HepG2 (cell line): ENCODE measurements around the gene SKIDA1. TPM values are rescaled to one million over a fixed set of nuclear protein-coding genes. Genes with fewer than 3 reads are reported as not detected.

ENCODE experiments used
- CREM ChIP-seq, 2 experiments: sonication (generic) in 1 of 2; formaldehyde crosslinking in 1 of 2; IDR thresholded peaks; 2 replicates each; pipeline versions ENCODE4 v1.4.0 to v1.6.1; 2016 to 2020; ENCODE audit warnings: antibody characterized with exemption in 1 of 2, mild to moderate bottlenecking in 1 of 2, missing genetic modification reagents in 1 of 2
- RXRB ChIP-seq: IDR thresholded peaks from 2 replicates; pipeline ENCODE4 v1.6.1; 2016; ENCODE audit warnings: borderline replicate concordance, missing genetic modification reagents, missing compliant biosample characterization
- TGIF2 ChIP-seq: IDR thresholded peaks from 2 replicates; pipeline ENCODE4 v1.6.1; 2016; ENCODE audit warnings: control low read depth, missing compliant biosample characterization
- ZBTB42 ChIP-seq: sonication (generic); formaldehyde crosslinking; IDR thresholded peaks from 2 replicates; pipeline ENCODE4 v1.5.0; 2020; ENCODE audit warnings: mild to moderate bottlenecking, missing genetic modification reagents
- ZNF253 ChIP-seq: sonication (generic); formaldehyde crosslinking; IDR thresholded peaks from 2 replicates; pipeline ENCODE4 v1.8.0; 2022; ENCODE audit warnings: mild to moderate bottlenecking, missing genetic modification reagents, borderline replicate concordance
- ZNF510 ChIP-seq: sonication (generic); formaldehyde crosslinking; IDR thresholded peaks from 2 replicates; pipeline ENCODE4 v1.4.0; 2020; ENCODE audit warnings: low read depth, mild to moderate bottlenecking, missing genetic modification reagents
- ZNF572 ChIP-seq: sonication (generic); formaldehyde crosslinking; IDR thresholded peaks from 2 replicates; pipeline ENCODE4 v1.5.1; 2020; ENCODE audit warnings: mild to moderate bottlenecking, missing genetic modification reagents
- ZNF589 ChIP-seq: sonication (generic); formaldehyde crosslinking; conservative IDR thresholded peaks from 2 replicates; pipeline ENCODE4 v1.8.0; 2022; ENCODE audit warnings: mild to moderate bottlenecking, moderate library complexity, missing genetic modification reagents
- ZNF703 ChIP-seq: sonication (generic); formaldehyde crosslinking; IDR thresholded peaks from 2 replicates; pipeline ENCODE4 v1.5.1; 2020; ENCODE audit warnings: missing genetic modification reagents, mild to moderate bottlenecking, moderate library complexity, borderline replicate concordance
- ZNF737 ChIP-seq: sonication (generic); formaldehyde crosslinking; IDR thresholded peaks from 2 replicates; pipeline ENCODE4 v1.5.0; 2020; ENCODE audit warnings: missing genetic modification reagents, mild to moderate bottlenecking, borderline replicate concordance
- ZNF850 ChIP-seq: sonication (generic); formaldehyde crosslinking; conservative IDR thresholded peaks from 2 replicates; pipeline ENCODE4 v1.9.0; 2021; ENCODE audit warnings: mild to moderate bottlenecking, missing genetic modification reagents
- polyA plus RNA-seq, 8 experiments: library from polyadenylated mRNA; depleted of rRNA in 3 of 8; stranded (reverse) in 7 of 8; unstranded in 1 of 8; fragments of >200 nt; fragmentation: Illumina TruSeq in 4 of 8; extraction: Trizol in 4 of 8; gene quantifications; 2 replicates each; pipeline versions ENCODE4 v1.2.1 to v1.2.3, GENCODE V29; 2011 to 2016; ENCODE audit warnings: low read depth in 4 of 8, missing spikeins in 1 of 8, mixed read lengths in 1 of 8; ENCODE audit not compliant: insufficient read depth in 1 of 8
- total RNA-seq, 5 experiments: library from RNA; depleted of rRNA; stranded (reverse); fragments of >200 nt; fragmentation: Illumina TruSeq; extraction: Trizol; gene quantifications; 2 replicates each; pipeline ENCODE4 v1.2.3, GENCODE V29; 2016; ENCODE audit warnings: low read depth in 1 of 5
- TF ChIP-seq, protein P1 (sequence below): sonication (generic); formaldehyde crosslinking; IDR thresholded peaks from 2 replicates; pipeline ENCODE4 v1.4.0; 2020; ENCODE audit warnings: mild to moderate bottlenecking, missing genetic modification reagents
- TF ChIP-seq, protein P2 (sequence below): sonication (generic); formaldehyde crosslinking; IDR thresholded peaks from 2 replicates; pipeline ENCODE4 v1.8.0; 2022; ENCODE audit warnings: missing genetic modification reagents, mild to moderate bottlenecking, inconsistent platforms, borderline replicate concordance
- TF ChIP-seq, protein P3 (sequence below): sonication (generic); formaldehyde crosslinking; IDR thresholded peaks from 2 replicates; pipeline ENCODE4 v1.5.0; 2020; ENCODE audit warnings: mild to moderate bottlenecking, low read depth, missing genetic modification reagents, borderline replicate concordance
- TF ChIP-seq, protein P4 (sequence below): sonication (generic); formaldehyde crosslinking; IDR thresholded peaks from 2 replicates; pipeline ENCODE4 v1.4.0; 2020; ENCODE audit warnings: missing genetic modification reagents
- TF ChIP-seq, protein P5 (sequence below): sonication (generic); formaldehyde crosslinking; IDR thresholded peaks from 2 replicates; pipeline ENCODE4 v1.4.0; 2020; ENCODE audit warnings: mild to moderate bottlenecking, missing genetic modification reagents

Gene SKIDA1
- total and polyA plus RNA-seq, 2 of the 13 experiments (the other 11 are each of a cell fraction or from before 2014, with no cell fraction given) = 0.73 to 1.5 TPM

DNA sequence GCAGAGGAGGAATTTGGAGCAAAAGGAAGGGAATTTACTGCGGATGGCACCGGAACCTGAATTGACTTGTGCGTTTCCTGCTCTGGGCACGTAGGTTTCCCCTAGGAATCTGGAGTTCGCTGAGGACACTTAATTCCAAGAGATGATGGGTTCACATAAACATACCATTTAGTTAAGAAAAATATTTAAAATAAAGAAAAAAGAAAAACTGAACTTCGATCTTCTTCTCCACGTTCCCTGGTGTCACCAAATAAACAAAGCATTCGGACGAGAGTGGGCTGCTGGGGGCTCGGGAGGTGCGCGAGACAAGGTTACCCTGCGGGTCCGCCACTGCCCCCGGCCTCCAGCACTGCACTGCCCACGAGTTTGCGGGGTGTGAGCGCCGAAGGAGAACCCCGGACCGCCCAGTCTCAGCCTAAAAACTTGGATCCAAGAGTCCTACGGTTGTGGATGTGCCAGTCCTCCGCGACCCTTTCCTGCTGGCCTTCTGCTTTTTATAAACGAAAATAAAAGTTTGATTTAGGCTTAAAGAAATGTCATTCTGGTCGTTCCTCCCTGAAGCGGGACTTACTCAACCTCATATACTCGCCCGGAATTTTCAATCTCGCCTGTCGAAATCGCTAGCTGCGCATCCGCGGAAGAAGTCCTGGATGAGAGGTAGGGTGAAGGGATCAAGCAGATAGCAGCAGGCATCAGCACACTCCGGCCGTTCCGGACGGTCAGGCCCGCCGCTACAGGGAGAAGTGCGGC, 30.3 kb downstream of the SKIDA1 start (continued):
- TF ChIP-seq, protein P1, sequence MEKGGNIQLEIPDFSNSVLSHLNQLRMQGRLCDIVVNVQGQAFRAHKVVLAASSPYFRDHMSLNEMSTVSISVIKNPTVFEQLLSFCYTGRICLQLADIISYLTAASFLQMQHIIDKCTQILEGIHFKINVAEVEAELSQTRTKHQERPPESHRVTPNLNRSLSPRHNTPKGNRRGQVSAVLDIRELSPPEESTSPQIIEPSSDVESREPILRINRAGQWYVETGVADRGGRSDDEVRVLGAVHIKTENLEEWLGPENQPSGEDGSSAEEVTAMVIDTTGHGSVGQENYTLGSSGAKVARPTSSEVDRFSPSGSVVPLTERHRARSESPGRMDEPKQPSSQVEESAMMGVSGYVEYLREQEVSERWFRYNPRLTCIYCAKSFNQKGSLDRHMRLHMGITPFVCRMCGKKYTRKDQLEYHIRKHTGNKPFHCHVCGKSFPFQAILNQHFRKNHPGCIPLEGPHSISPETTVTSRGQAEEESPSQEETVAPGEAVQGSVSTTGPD (CRISPR knock-in tag) = peak; percentile 66; the same call in 1 of the 2 replicates
- TF ChIP-seq ZNF253 (CRISPR knock-in tag) (0 out of 2 replicates have a peak, but pooled peaks have one; percentile 71), CREM (IDR thresholded peaks at IDR 0.05) (no peak; the same call in 1 of the 2 replicates), CREM (CRISPR knock-in tag; IDR thresholded peaks at IDR 0.05) (no peak), RXRB (no peak), ZNF510 (CRISPR knock-in tag) (no peak), ZNF589 (CRISPR knock-in tag) (peak; percentile 25; the same call in 1 of the 2 replicates), ZBTB42 (peak; percentile 18), ZNF850 (0 out of 2 replicates have a peak, but pooled peaks have one; percentile 92), ZNF572 (CRISPR knock-in tag) (peak; percentile 96), ZNF737 (CRISPR knock-in tag) (no peak), TGIF2 (CRISPR knock-in tag) (peak; percentile 43; the same call in 1 of the 2 replicates), ZNF703 (CRISPR knock-in tag) (no peak)
- TF ChIP-seq, protein P2, sequence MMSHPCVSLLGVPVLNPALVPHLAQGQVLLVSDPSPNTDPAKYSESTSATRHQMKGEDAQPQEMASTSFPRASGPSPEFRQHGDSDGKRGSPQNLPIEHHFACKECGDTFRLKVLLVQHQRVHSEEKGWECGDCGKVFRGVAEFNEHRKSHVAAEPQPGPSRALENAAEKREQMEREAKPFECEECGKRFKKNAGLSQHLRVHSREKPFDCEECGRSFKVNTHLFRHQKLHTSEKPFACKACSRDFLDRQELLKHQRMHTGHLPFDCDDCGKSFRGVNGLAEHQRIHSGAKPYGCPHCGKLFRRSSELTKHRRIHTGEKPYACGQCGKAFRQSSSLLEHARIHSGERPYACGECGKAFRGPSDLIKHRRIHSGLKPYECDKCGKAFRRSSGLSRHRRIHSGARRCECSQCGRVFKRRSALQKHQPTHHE = 0 out of 2 replicates have a peak, but pooled peaks have one; percentile 1
- TF ChIP-seq, protein P3, sequence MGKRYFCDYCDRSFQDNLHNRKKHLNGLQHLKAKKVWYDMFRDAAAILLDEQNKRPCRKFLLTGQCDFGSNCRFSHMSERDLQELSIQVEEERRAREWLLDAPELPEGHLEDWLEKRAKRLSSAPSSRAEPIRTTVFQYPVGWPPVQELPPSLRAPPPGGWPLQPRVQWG (CRISPR knock-in tag) = no peak
- TF ChIP-seq, protein P4, sequence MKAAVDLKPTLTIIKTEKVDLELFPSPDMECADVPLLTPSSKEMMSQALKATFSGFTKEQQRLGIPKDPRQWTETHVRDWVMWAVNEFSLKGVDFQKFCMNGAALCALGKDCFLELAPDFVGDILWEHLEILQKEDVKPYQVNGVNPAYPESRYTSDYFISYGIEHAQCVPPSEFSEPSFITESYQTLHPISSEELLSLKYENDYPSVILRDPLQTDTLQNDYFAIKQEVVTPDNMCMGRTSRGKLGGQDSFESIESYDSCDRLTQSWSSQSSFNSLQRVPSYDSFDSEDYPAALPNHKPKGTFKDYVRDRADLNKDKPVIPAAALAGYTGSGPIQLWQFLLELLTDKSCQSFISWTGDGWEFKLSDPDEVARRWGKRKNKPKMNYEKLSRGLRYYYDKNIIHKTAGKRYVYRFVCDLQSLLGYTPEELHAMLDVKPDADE = no peak
- TF ChIP-seq, protein P5, sequence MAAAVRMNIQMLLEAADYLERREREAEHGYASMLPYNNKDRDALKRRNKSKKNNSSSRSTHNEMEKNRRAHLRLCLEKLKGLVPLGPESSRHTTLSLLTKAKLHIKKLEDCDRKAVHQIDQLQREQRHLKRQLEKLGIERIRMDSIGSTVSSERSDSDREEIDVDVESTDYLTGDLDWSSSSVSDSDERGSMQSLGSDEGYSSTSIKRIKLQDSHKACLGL (CRISPR knock-in tag) = no peak; the same call in 1 of the 2 replicates
